ENCODE measurements around the gene PITPNM3. TPM values are rescaled to one million over a fixed set of nuclear protein-coding genes. Genes with fewer than 3 reads are reported as not detected.

Gene PITPNM3
- total and polyA plus RNA-seq, 2 of the 8 experiments (the other 6 are each of a cell fraction or from before 2014, with no cell fraction given) = 1.7 to 3.1 TPM

GRCh38 chr17:6534846-6535514, 21.4 kb downstream of the PITPNM3 start (continued):
- TF ChIP-seq ATF2 (IDR thresholded peaks at IDR 0.05; ENCODE audit: low read length) (no peak), CBX5 (IDR thresholded peaks at IDR 0.05; ENCODE audit: low read depth, low read length) (no peak), HDAC2 (IDR thresholded peaks at IDR 0.05; ENCODE audit: borderline replicate concordance in 1 of 2, low read depth in 2 of 2, low read length in 2 of 2) (no peak), ATF3 (IDR thresholded peaks at IDR 0.05; ENCODE audit: insufficient read depth, low read depth, low read length) (no peak), POLR2A (IDR thresholded peaks at IDR 0.05; ENCODE audit: control extremely low read depth in 1 of 2, low read depth in 2 of 2, low read length in 2 of 2) (no peak), PHF8 (conservative IDR thresholded peaks at IDR 0.05; ENCODE audit: low read depth, low read length) (no peak)
